HepG2 (cell line): ENCODE measurements around the gene NME9. TPM values are rescaled to one million over a fixed set of nuclear protein-coding genes. Genes with fewer than 3 reads are reported as not detected.
A peak's percentile ranks its signal among the peaks of the same experiment; 100 is the strongest.

ENCODE experiments used
- CC2D1A ChIP-seq: sonication (generic); formaldehyde crosslinking; IDR thresholded peaks from 2 replicates; pipeline ENCODE4 v1.8.1; 2023; ENCODE audit warnings: mild to moderate bottlenecking, missing genetic modification reagents
- EHMT2 ChIP-seq: fragments of 200-600 bp; sonication (generic); IDR thresholded peaks from 2 replicates; pipeline ENCODE4 v1.7.0; 2017; ENCODE audit warnings: antibody characterized with exemption, low read depth, low read length, borderline replicate concordance
- FOXA3 ChIP-seq: IDR thresholded peaks from 2 replicates; pipeline ENCODE4 v1.6.1; 2016; ENCODE audit warnings: missing genetic modification reagents, missing compliant biosample characterization
- FOXP1 ChIP-seq, 2 experiments: fragments of 450-650 bp in 1 of 2; IDR thresholded peaks; 2 replicates each; pipeline ENCODE4 v1.6.1; 2017 to 2018; ENCODE audit warnings: antibody characterized with exemption in 1 of 2
- HIVEP1 ChIP-seq: sonication (generic); formaldehyde crosslinking; IDR thresholded peaks from 2 replicates; pipeline ENCODE4 v1.4.0; 2020; ENCODE audit warnings: mild to moderate bottlenecking, missing genetic modification reagents
- KDM4B ChIP-seq: sonication (generic); formaldehyde crosslinking; IDR thresholded peaks from 2 replicates; pipeline ENCODE4 v1.4.0; 2020; ENCODE audit warnings: missing genetic modification reagents
- MIER3 ChIP-seq: IDR thresholded peaks from 2 replicates; pipeline ENCODE4 v1.6.1; 2016; ENCODE audit warnings: missing compliant biosample characterization, borderline replicate concordance
- SRSF4 ChIP-seq: fragments of 200-400 bp; formaldehyde crosslinking; IDR thresholded peaks from one replicate; pipeline ENCODE4 v1.6.1; 2018; ENCODE audit warnings: mild to moderate bottlenecking, low read depth, low read length, moderate library complexity; ENCODE audit not compliant: poor library complexity, severe bottlenecking
- TFE3 ChIP-seq: IDR thresholded peaks from 2 replicates; pipeline ENCODE4 v1.6.1; 2016
- THYN1 ChIP-seq: sonication (generic); formaldehyde crosslinking; IDR thresholded peaks from 2 replicates; pipeline ENCODE4 v1.8.1; 2023; ENCODE audit warnings: low read depth, mild to moderate bottlenecking, moderate library complexity, missing genetic modification reagents, borderline replicate concordance
- TRIM22 ChIP-seq: fragments of 450-650 bp; IDR thresholded peaks from 2 replicates; pipeline ENCODE4 v1.6.1; 2017
- XRCC5 ChIP-seq: fragments of 200-400 bp; formaldehyde crosslinking; optimal IDR thresholded peaks from 2 replicates; pipeline ENCODE3; 2017; ENCODE audit warnings: mild to moderate bottlenecking, low read length
- ZBTB44 ChIP-seq: sonication (generic); formaldehyde crosslinking; IDR thresholded peaks from 2 replicates; pipeline ENCODE4 v1.4.0; 2020; ENCODE audit warnings: missing genetic modification reagents
- ZNF33A ChIP-seq: sonication (generic); formaldehyde crosslinking; IDR thresholded peaks from 2 replicates; pipeline ENCODE4 v1.5.1; 2020; ENCODE audit warnings: missing genetic modification reagents, mild to moderate bottlenecking, moderate library complexity, borderline replicate concordance
- ZNF503 ChIP-seq: sonication (generic); formaldehyde crosslinking; IDR thresholded peaks from 2 replicates; pipeline ENCODE4 v1.4.0; 2020; ENCODE audit warnings: missing genetic modification reagents
- ZNF710 ChIP-seq: sonication (generic); formaldehyde crosslinking; IDR thresholded peaks from 2 replicates; pipeline ENCODE4 v1.5.0; 2020; ENCODE audit warnings: mild to moderate bottlenecking, missing genetic modification reagents, borderline replicate concordance
- ZSCAN5A ChIP-seq: sonication (generic); formaldehyde crosslinking; IDR thresholded peaks from 2 replicates; pipeline ENCODE4 v1.8.0; 2022; ENCODE audit warnings: mild to moderate bottlenecking, missing genetic modification reagents, borderline replicate concordance
- polyA plus RNA-seq, 8 experiments: library from polyadenylated mRNA; depleted of rRNA in 3 of 8; stranded (reverse) in 7 of 8; unstranded in 1 of 8; fragments of >200 nt; fragmentation: Illumina TruSeq in 4 of 8; extraction: Trizol in 4 of 8; gene quantifications; 2 replicates each; pipeline versions ENCODE4 v1.2.1 to v1.2.3, GENCODE V29; 2011 to 2016; ENCODE audit warnings: low read depth in 4 of 8, missing spikeins in 1 of 8, mixed read lengths in 1 of 8; ENCODE audit not compliant: insufficient read depth in 1 of 8
- total RNA-seq, 5 experiments: library from RNA; depleted of rRNA; stranded (reverse); fragments of >200 nt; fragmentation: Illumina TruSeq; extraction: Trizol; gene quantifications; 2 replicates each; pipeline ENCODE4 v1.2.3, GENCODE V29; 2016; ENCODE audit warnings: low read depth in 1 of 5

Gene NME9
- total and polyA plus RNA-seq, 2 of the 13 experiments (the other 11 are each of a cell fraction or from before 2014, with no cell fraction given) = not detected

GRCh38 chr3:138329127-138329983, at the start of gene NME9 (continued):
- TF ChIP-seq ZBTB44 (no peak), MIER3 (CRISPR knock-in tag) (no peak), SRSF4 (no peak), FOXA3 (CRISPR knock-in tag) (no peak), EHMT2 (no peak), TFE3 (CRISPR knock-in tag) (no peak), XRCC5 (peak; percentile 31), FOXP1 (IDR thresholded peaks at IDR 0.05) (no peak), FOXP1 (CRISPR knock-in tag; IDR thresholded peaks at IDR 0.05) (no peak), ZNF503 (CRISPR knock-in tag) (0 out of 2 replicates have a peak, but pooled peaks have one; percentile 32), THYN1 (no peak), ZNF710 (no peak), KDM4B (no peak), TRIM22 (no peak), CC2D1A (no peak), ZSCAN5A (CRISPR knock-in tag) (no peak; the same call in 1 of the 2 replicates), HIVEP1 (CRISPR knock-in tag) (peak; percentile 63), ZNF33A (0 out of 2 replicates have a peak, but pooled peaks have one; percentile 33)
